ENCODE measurements around the gene CHFR.

DNA sequence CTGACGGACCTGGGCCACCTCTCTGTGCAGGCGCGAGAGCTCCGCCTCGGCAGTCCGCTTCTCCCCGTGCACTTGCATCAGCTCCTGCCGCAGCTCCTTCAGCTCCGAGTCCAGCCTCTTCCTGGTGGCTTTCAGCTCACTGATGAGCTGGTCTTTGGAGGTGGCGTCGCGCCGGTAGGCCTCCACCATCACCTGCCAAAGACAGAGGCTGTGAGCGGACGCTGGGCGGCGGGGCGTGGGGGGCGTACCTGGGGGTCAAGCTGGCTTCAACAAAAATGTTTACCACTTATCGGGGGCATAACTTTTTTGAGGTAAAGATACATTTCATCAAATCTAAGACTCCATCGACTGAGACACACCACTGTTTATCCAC, 98.3 kb downstream of the CHFR start:
- TF ChIP-seq, protein P1, sequence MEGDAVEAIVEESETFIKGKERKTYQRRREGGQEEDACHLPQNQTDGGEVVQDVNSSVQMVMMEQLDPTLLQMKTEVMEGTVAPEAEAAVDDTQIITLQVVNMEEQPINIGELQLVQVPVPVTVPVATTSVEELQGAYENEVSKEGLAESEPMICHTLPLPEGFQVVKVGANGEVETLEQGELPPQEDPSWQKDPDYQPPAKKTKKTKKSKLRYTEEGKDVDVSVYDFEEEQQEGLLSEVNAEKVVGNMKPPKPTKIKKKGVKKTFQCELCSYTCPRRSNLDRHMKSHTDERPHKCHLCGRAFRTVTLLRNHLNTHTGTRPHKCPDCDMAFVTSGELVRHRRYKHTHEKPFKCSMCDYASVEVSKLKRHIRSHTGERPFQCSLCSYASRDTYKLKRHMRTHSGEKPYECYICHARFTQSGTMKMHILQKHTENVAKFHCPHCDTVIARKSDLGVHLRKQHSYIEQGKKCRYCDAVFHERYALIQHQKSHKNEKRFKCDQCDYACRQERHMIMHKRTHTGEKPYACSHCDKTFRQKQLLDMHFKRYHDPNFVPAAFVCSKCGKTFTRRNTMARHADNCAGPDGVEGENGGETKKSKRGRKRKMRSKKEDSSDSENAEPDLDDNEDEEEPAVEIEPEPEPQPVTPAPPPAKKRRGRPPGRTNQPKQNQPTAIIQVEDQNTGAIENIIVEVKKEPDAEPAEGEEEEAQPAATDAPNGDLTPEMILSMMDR (IDR thresholded peaks at IDR 0.05), result no peak
- no peak for TF ChIP-seq POLR2A (IDR thresholded peaks at IDR 0.05)

Measured in upper lobe of left lung (tissue), 4 donors.